ENCODE data around the gene CRYAB.
A peak's percentile ranks its signal among the peaks of the same experiment; 100 is the strongest.

CRYAB gene

GRCh38 chr11:111937461-111937769, 25.8 kb upstream of the CRYAB start:
- H3K36me3 ChIP-seq (replicated peaks; ENCODE audit: low read depth, low read length), result peaks cover 15% of the 10 kb centered on the region
- H4K20me1 ChIP-seq (ENCODE audit: insufficient read depth, low read length), result no peaks in the 10 kb centered on the region
- H3K4me2 ChIP-seq (ENCODE audit: low read length), result peak overlapping the region; percentile 97
- peak overlapping the region; percentile 65 for H3K9ac ChIP-seq (ENCODE audit: low read length)
- H3K4me3 ChIP-seq (ENCODE audit: low read length), result peak overlapping the region; percentile 80
- H3K27ac ChIP-seq (ENCODE audit: low read length), result peak overlapping the region; percentile 85
- H2AFZ ChIP-seq (ENCODE audit: low read depth, low read length), result peak overlapping the region; percentile 81
- no peaks in the 10 kb centered on the region for H3K27me3 ChIP-seq (ENCODE audit: low read depth, low read length)
- TF ChIP-seq, protein P1, sequence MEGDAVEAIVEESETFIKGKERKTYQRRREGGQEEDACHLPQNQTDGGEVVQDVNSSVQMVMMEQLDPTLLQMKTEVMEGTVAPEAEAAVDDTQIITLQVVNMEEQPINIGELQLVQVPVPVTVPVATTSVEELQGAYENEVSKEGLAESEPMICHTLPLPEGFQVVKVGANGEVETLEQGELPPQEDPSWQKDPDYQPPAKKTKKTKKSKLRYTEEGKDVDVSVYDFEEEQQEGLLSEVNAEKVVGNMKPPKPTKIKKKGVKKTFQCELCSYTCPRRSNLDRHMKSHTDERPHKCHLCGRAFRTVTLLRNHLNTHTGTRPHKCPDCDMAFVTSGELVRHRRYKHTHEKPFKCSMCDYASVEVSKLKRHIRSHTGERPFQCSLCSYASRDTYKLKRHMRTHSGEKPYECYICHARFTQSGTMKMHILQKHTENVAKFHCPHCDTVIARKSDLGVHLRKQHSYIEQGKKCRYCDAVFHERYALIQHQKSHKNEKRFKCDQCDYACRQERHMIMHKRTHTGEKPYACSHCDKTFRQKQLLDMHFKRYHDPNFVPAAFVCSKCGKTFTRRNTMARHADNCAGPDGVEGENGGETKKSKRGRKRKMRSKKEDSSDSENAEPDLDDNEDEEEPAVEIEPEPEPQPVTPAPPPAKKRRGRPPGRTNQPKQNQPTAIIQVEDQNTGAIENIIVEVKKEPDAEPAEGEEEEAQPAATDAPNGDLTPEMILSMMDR (IDR thresholded peaks at IDR 0.05; ENCODE audit: low read depth, low read length), result no peak
- no peak for TF ChIP-seq EZH2phosphoT487 (IDR thresholded peaks at IDR 0.05; ENCODE audit: low read depth)
- H3K4me1 ChIP-seq (ENCODE audit: low read length), result peaks cover 38% of the 10 kb centered on the region
- H3K79me2 ChIP-seq (ENCODE audit: low read length), result peaks cover 35% of the 10 kb centered on the region
- no peaks in the 10 kb centered on the region for H3K9me3 ChIP-seq (ENCODE audit: insufficient read depth, low read length)

DNA sequence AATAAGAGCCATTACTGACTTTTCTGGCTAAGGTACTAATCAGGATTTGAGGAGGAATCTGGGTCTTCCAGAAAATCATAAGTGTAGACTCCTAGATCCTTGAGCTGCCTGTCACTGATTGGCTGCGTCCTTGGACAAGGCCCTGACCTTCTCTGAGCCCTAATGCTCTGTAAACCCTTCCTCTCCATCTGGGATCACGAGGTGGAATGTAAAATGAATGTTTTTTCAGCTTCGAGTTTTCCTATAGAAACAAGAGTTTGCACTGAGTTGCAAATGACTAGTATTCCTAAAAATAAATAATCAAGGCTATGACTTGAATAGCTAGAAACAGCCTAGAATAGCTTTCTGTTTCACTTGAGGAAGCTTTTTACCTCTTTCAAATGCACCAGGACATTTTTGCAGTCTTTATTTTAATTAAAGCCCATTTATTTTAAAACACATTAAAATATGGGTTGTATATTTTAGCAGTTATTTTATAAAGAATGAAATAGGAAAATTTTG, 24.5 kb upstream of the CRYAB start:
- Histone ChIP-seq H3K9me3 (ENCODE audit: insufficient read depth, low read length) (no peaks in the 10 kb centered on the region), H2AFZ (ENCODE audit: low read depth, low read length) (peak overlapping the region; percentile 81; the same call in 1 of the 2 replicates), H3K4me3 (ENCODE audit: low read length) (peak overlapping the region; percentile 80), H4K20me1 (ENCODE audit: insufficient read depth, low read length) (no peaks in the 10 kb centered on the region), H3K4me1 (ENCODE audit: low read length) (peaks cover 38% of the 10 kb centered on the region), H3K36me3 (replicated peaks; ENCODE audit: low read depth, low read length) (peaks cover 10% of the 10 kb centered on the region), H3K9ac (ENCODE audit: low read length) (peak overlapping the region; percentile 65), H3K27me3 (ENCODE audit: low read depth, low read length) (no peaks in the 10 kb centered on the region), H3K27ac (ENCODE audit: low read length) (no peak overlapping the region), H3K4me2 (ENCODE audit: low read length) (peak overlapping the region; percentile 97), H3K79me2 (ENCODE audit: low read length) (peaks cover 30% of the 10 kb centered on the region)
- TF ChIP-seq, protein P1 (IDR thresholded peaks at IDR 0.05; ENCODE audit: low read depth, low read length), result no peak
- TF ChIP-seq EZH2phosphoT487 (IDR thresholded peaks at IDR 0.05; ENCODE audit: low read depth), result no peak

DNA sequence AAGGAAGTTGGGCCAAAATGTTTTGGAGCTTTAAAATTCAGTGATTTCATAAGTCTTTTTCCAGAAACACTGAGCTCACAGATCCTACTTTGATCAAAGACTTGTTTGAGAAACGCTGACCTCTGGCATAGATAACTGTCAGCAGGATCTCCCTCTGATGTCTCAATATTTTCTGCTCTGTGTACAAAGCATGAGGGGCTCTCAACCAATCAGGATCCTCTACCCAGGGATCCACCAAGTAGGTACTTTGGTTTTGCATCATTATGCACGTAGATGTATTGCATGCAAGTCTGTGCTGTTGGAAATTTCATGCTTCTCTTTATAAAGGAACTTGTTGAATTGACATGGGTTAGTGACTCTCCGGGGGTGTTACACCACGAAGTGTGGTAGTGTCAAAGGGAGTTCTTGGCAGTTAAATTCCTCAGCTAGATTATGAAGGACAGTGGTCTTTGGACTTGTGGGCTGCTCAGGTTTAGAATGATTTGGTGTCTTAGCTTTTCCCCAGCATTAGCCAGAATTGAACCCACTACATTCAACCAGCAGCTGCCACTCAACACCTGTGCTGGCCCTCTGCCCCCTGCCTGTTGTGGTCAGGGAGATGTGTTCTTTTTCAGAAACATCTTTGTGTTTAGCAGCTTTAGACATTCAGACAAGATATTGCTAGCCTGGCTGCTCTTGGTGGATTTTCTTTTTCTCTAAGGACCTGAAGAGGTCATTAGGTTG, 23.9 kb upstream of the CRYAB start:
- Histone ChIP-seq H2AFZ (ENCODE audit: low read depth, low read length) (no peak overlapping the region), H3K27ac (ENCODE audit: low read length) (no peak overlapping the region), H3K79me2 (ENCODE audit: low read length) (peaks cover 24% of the 10 kb centered on the region), H3K4me2 (ENCODE audit: low read length) (peak overlapping the region; percentile 97; the same call in 1 of the 2 replicates), H4K20me1 (ENCODE audit: insufficient read depth, low read length) (no peaks in the 10 kb centered on the region), H3K4me1 (ENCODE audit: low read length) (peaks cover 40% of the 10 kb centered on the region), H3K9ac (ENCODE audit: low read length) (no peak overlapping the region), H3K4me3 (ENCODE audit: low read length) (0 out of 2 replicates have a peak overlapping the region, but pooled peaks have one; percentile 80), H3K36me3 (replicated peaks; ENCODE audit: low read depth, low read length) (peaks cover 9% of the 10 kb centered on the region), H3K27me3 (ENCODE audit: low read depth, low read length) (no peaks in the 10 kb centered on the region), H3K9me3 (ENCODE audit: insufficient read depth, low read length) (no peaks in the 10 kb centered on the region)
- TF ChIP-seq, protein P1 (IDR thresholded peaks at IDR 0.05; ENCODE audit: low read depth, low read length), result no peak
- no peak for TF ChIP-seq EZH2phosphoT487 (IDR thresholded peaks at IDR 0.05; ENCODE audit: low read depth)

DNA sequence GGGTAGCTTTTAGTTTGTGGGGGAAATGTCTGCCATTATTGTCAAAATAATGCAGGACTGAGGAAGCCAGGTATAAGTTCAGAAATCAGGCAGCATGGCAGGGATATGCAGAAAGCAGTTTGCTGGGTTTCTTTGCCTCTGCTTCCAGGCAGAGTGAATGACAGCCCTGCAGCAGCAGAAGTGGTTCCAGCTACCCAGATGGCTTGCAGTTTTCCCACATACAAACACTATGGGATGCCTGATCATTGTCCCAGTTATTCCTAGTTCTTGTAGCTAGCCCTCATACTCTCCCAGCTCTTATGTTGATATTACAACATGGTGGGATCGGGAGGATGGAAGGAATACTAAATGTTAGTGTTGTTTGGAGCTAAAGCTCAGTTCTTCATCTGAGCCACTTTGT, 22.7 kb upstream of the CRYAB start:
- Histone ChIP-seq H3K36me3 (replicated peaks; ENCODE audit: low read depth, low read length) (no peaks in the 10 kb centered on the region), H2AFZ (ENCODE audit: low read depth, low read length) (no peak overlapping the region), H3K27me3 (ENCODE audit: low read depth, low read length) (no peaks in the 10 kb centered on the region), H3K4me1 (ENCODE audit: low read length) (peaks cover 36% of the 10 kb centered on the region), H3K9ac (ENCODE audit: low read length) (no peak overlapping the region), H3K4me3 (ENCODE audit: low read length) (no peak overlapping the region), H3K4me2 (ENCODE audit: low read length) (no peak overlapping the region), H4K20me1 (ENCODE audit: insufficient read depth, low read length) (no peaks in the 10 kb centered on the region), H3K27ac (ENCODE audit: low read length) (no peak overlapping the region), H3K79me2 (ENCODE audit: low read length) (peaks cover 12% of the 10 kb centered on the region; the same call in 1 of the 2 replicates), H3K9me3 (ENCODE audit: insufficient read depth, low read length) (no peaks in the 10 kb centered on the region)
- TF ChIP-seq, protein P1 (IDR thresholded peaks at IDR 0.05; ENCODE audit: low read depth, low read length), result no peak

Data from OCI-LY3 (cell line).